ENCODE data around the gene GSDMA. TPM values are rescaled to one million over a fixed set of nuclear protein-coding genes. Genes with fewer than 3 reads are reported as not detected.
A peak's percentile ranks its signal among the peaks of the same experiment; 100 is the strongest.

The GSDMA gene
- total RNA-seq, 4 donors from 2014 or later = 0.16 to 0.26 TPM; not detected in 2

DNA sequence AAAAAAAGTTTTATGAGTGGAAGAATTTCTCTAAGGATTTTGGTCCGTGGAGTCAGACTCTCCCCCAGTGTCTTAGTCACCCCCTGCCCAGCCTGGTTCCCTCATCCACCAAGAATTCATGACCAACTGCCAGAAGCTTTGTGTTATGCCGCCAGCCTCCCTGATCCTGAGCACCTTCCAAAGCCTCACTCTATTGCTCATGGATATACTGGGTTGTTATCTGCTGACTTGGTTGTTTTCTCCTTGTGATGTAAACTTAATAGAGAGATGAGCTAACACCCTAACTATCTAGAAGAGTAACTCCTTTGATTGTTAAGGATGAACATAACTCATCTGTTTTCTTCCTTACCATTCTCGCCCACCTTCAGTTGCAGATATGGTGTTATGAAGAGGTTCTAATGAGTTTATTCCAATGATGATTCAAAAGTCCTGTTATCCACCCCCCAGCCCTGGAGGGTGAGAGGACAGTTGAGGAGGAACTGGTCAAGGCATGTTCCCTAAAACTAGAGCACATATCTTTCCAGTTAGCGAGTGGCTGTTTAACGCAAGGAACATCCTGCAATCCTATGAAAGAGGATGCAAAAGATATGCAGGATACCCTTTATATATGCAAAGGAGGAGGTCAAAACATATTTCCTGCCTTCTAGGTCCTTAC, 16.3 kb downstream of the GSDMA start:
- TF ChIP-seq POLR2A (IDR thresholded peaks at IDR 0.05) = no peak
- TF ChIP-seq, protein P1, sequence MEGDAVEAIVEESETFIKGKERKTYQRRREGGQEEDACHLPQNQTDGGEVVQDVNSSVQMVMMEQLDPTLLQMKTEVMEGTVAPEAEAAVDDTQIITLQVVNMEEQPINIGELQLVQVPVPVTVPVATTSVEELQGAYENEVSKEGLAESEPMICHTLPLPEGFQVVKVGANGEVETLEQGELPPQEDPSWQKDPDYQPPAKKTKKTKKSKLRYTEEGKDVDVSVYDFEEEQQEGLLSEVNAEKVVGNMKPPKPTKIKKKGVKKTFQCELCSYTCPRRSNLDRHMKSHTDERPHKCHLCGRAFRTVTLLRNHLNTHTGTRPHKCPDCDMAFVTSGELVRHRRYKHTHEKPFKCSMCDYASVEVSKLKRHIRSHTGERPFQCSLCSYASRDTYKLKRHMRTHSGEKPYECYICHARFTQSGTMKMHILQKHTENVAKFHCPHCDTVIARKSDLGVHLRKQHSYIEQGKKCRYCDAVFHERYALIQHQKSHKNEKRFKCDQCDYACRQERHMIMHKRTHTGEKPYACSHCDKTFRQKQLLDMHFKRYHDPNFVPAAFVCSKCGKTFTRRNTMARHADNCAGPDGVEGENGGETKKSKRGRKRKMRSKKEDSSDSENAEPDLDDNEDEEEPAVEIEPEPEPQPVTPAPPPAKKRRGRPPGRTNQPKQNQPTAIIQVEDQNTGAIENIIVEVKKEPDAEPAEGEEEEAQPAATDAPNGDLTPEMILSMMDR (IDR thresholded peaks at IDR 0.05 in 4 of 5, conservative IDR thresholded peaks at IDR 0.05 in 1 of 5) = no peak
- Histone ChIP-seq H3K27me3 (peaks cover 0 to 5% (median 2%) of the 10 kb centered on the region in 3 donors), H3K27ac (no peak overlapping the region), H3K9me3 (no peaks in the 10 kb centered on the region), H3K36me3 (peaks cover 0 to 1% of the 10 kb centered on the region in 2 donors), H3K4me1 (peaks cover 18 to 22% of the 10 kb centered on the region in 2 donors), H3K4me3 (no peak overlapping the region)
- in situ Hi-C loops (cut with MboI; ENCODE audit: low sequenced_read_pairs in 4 of 4) (no loop called here), intact Hi-C loops (cut with DNase I; ENCODE audit: low total_unique reads) (no loop called here)
- ATAC-seq = no peak
- no peak for DNase-seq

DNA sequence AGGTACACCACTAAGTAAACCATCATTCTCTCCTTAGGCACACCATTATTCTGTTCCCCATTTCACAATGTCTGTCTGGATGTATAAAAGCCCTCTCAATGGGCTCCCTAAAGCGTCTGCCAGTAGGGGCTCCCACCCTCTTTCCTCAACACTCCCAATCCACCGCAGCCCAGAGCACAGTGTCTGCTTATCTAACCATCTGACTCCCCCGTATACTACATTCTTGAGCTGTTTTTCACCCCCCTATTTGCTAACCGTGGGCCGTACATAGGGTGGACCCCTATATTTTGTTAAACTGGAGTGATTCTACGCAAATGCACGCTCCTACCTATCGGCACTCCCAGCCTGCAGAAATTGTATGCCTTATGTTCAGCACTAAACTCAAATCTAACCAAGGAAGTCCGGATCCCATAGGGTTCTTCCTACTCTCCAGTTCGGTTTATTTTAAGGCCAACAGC, 17.1 kb downstream of the GSDMA start:
- TF ChIP-seq, protein P1 (IDR thresholded peaks at IDR 0.05 in 4 of 5, conservative IDR thresholded peaks at IDR 0.05 in 1 of 5) = no peak
- no peak for TF ChIP-seq POLR2A (IDR thresholded peaks at IDR 0.05)
- Histone ChIP-seq H3K4me3 (peak overlapping the region; percentile 65 to 98 (median 94)), H3K27ac (peak overlapping the region; percentile 94 to 99 (median 96)), H3K27me3 (peaks cover 0 to 5% (median 2%) of the 10 kb centered on the region in 3 donors), H3K36me3 (peaks cover 0 to 9% of the 10 kb centered on the region in 2 donors), H3K4me1 (peaks cover 18 to 22% of the 10 kb centered on the region in 2 donors), H3K9me3 (no peaks in the 10 kb centered on the region)
- DNase-seq (no peak), ATAC-seq (peak; percentile 17 to 21)
- intact Hi-C loops (cut with DNase I; ENCODE audit: low total_unique reads) (loop anchor here (1.0 to 5.0 kb wide), 4 partner anchors 21 to 108 kb away; partner anchors contain the start of genes LRRC3C and ORMDL3), in situ Hi-C loops (cut with MboI; ENCODE audit: low sequenced_read_pairs in 4 of 4) (no loop called here)

DNA sequence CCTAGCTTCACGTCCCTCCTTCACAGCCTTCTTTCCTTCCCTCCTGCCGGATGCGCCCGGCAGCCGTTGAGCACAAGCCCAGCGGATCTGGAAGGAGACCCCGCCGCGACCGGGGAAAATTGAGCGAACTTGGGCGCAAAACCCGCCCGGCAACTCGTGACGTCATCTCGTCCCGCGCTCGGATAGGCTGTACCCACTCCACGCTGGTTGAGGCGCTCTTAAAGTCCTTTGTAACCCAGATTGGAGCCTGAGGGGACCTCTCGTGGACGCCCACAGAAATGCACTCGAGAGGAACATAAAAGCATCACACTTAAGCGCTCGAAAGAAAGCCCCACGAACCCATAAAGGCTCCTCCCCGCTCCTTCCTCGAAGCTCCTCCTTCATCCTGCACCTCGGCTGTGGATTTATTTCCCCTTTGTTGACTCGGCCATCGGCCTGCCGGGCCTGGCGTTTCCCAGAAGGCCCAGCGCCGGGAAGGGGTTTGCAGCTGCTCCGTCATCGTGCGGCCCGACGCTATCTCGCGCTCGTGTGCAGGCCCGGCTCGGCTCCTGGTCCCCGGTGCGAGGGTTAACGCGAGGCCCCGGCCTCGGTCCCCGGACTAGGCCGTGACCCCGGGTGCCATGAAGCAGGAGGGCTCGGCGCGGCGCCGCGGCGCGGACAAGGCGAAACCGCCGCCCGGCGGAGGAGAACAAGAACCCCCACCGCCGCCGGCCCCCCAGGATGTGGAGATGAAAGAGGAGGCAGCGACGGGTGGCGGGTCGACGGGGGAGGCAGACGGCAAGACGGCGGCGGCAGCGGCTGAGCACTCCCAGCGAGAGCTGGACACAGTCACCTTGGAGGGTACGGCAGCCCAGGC, 17.8 kb downstream of the GSDMA start, which contains the start of gene PSMD3:
Gene PSMD3, plus strand, starts transcription at position 457 of the 856 bp plus-strand sequence. Its CDS starts 164 bp downstream, at position 621.
- Histone ChIP-seq H3K9me3 (no peaks in the 10 kb centered on the region), H3K36me3 (peaks cover 0 to 16% of the 10 kb centered on the region in 2 donors), H3K4me1 (peaks cover 18 to 22% of the 10 kb centered on the region in 2 donors), H3K27ac (peak within 1 kb of the TSS; percentile 94 to 99 (median 96)), H3K27me3 (peaks cover 0 to 5% (median 2%) of the 10 kb centered on the region in 3 donors), H3K4me3 (peak within 1 kb of the TSS; percentile 88 to 98 (median 94))
- TF ChIP-seq POLR2A (IDR thresholded peaks at IDR 0.05) = peak; percentile 94 to 97
- TF ChIP-seq, protein P1 (IDR thresholded peaks at IDR 0.05 in 4 of 5, conservative IDR thresholded peaks at IDR 0.05 in 1 of 5) = peak; percentile 79 to 93 (median 89)
- intact Hi-C loops (cut with DNase I; ENCODE audit: low total_unique reads) = loop anchor here (1.0 to 5.0 kb wide), 4 partner anchors 21 to 108 kb away; partner anchors contain the start of genes LRRC3C and ORMDL3
- ATAC-seq (peak; percentile 98), DNase-seq (peak; percentile 97 to 99)
- in situ Hi-C loops (cut with MboI; ENCODE audit: low sequenced_read_pairs in 4 of 4) = no loop called here

DNA sequence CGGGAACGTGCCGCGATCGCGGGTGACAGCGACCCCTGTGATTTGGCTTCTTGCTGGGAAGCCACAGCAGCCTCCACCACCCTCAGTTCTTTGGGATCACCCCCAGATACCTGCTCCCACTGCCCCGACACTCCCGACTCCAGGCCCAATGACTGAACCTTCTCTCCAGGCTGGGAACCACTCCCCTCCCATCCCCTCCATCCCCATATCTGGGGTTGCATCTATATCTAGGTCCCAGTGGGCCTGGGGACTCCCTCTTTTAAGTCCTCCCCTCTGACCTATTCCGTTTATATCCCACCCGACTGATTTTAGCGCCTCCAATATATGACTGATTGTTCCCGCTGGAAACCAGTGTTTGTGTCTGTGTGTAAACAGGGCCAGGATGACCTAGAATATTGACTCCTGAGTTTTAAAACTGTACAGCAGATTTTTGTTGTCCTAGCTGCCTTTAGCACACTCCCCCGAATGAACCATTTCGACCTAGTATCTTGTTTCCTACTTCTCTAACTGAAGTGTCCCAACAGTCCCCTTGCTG, 18.5 kb downstream of the GSDMA start:
- in situ Hi-C loops (cut with MboI; ENCODE audit: low sequenced_read_pairs in 4 of 4) = no loop called here
- DNase-seq (no peak), ATAC-seq (peak in 1 of 2 donors; percentile 2)
- intact Hi-C loops (cut with DNase I; ENCODE audit: low total_unique reads) = loop anchor here (2.0 to 5.0 kb wide), 2 partner anchors 54 to 109 kb away; partner anchors contain the start of genes LRRC3C and ORMDL3
- peak overlapping the region; percentile 94 to 99 (median 96) for H3K27ac ChIP-seq
- H3K9me3 ChIP-seq = no peaks in the 10 kb centered on the region
- peaks cover 18 to 22% of the 10 kb centered on the region in 2 donors for H3K4me1 ChIP-seq
- peak overlapping the region; percentile 88 to 98 (median 94) for H3K4me3 ChIP-seq
- H3K36me3 ChIP-seq = peaks cover 0 to 22% of the 10 kb centered on the region in 2 donors
- peaks cover 0 to 5% (median 2%) of the 10 kb centered on the region in 3 donors for H3K27me3 ChIP-seq
- no peak for TF ChIP-seq POLR2A (IDR thresholded peaks at IDR 0.05)
- TF ChIP-seq, protein P1 (IDR thresholded peaks at IDR 0.05 in 4 of 5, conservative IDR thresholded peaks at IDR 0.05 in 1 of 5) = no peak
